Measurements from ENCODE around the gene DIDO1.

GRCh38 chr20:62908971-62909791, 17.1 kb downstream of the DIDO1 start:
- no peak for TF ChIP-seq JUND (IDR thresholded peaks at IDR 0.05)
- no peak for TF ChIP-seq RAD21 (IDR thresholded peaks at IDR 0.05; ENCODE audit: low read length)
- TF ChIP-seq TAF1 (IDR thresholded peaks at IDR 0.05; ENCODE audit: borderline replicate concordance, low read depth, low read length), result no peak
- TF ChIP-seq, protein P1, sequence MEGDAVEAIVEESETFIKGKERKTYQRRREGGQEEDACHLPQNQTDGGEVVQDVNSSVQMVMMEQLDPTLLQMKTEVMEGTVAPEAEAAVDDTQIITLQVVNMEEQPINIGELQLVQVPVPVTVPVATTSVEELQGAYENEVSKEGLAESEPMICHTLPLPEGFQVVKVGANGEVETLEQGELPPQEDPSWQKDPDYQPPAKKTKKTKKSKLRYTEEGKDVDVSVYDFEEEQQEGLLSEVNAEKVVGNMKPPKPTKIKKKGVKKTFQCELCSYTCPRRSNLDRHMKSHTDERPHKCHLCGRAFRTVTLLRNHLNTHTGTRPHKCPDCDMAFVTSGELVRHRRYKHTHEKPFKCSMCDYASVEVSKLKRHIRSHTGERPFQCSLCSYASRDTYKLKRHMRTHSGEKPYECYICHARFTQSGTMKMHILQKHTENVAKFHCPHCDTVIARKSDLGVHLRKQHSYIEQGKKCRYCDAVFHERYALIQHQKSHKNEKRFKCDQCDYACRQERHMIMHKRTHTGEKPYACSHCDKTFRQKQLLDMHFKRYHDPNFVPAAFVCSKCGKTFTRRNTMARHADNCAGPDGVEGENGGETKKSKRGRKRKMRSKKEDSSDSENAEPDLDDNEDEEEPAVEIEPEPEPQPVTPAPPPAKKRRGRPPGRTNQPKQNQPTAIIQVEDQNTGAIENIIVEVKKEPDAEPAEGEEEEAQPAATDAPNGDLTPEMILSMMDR (IDR thresholded peaks at IDR 0.05), result no peak
